ENCODE results near the gene PPP1R11. TPM values are rescaled to one million over a fixed set of nuclear protein-coding genes. Genes with fewer than 3 reads are reported as not detected.

Gene PPP1R11
- total and polyA plus RNA-seq, 9 of the 15 experiments (the other 6 are each of a cell fraction or from before 2014, with no cell fraction given), result 17.8 to 94.8 (median 44.6) TPM

DNA sequence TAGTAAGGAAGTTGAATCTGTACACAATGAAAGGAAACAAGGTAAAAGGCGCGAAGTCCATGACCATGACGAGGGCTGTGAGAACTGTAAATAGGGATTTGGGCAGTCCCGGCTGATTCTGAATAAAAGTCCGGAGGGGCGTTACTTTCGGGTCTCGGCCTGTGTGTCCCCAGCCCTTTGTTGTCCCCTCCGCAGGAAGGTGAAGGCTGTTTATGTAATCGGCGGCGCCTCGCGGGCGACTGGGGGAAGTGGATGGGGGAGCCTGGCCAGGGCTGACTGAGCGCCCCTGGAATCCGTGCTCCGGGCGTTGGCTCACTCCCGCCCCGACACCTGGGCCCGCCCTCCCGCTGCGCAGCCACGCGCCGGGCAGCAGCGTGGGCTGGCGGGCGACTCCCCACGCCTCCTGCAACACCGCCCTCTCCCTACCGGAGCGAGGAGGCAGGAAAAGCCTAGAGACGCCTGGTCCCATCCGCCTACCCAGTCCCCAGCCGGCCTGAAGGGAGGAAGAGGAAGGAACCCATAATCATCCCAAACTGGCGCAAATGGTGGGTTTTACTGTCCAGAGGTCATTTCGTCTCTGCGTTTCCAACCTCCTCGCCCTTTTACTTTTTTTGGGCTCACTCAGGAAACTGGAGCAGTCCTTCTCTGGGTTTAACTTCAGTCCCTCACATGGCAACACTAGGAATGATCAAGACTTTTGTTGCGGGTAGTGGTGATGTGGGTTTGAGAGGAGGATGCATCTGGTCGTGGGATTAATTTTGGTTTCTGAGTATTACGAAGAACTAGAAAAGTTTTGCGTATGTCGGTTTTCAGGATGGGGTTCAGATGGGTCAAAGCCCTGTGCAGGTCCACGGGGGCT is 33.8 kb downstream of the PPP1R11 start (continued):
- TF ChIP-seq STAG1 (CRISPR knock-in tag; IDR thresholded peaks at IDR 0.05; ENCODE audit: borderline replicate concordance) (no peak), MEF2A (IDR thresholded peaks at IDR 0.05; ENCODE audit: control insufficient read depth, low read depth, low read length) (no peak), RBBP5 (IDR thresholded peaks at IDR 0.05; ENCODE audit: borderline replicate concordance, insufficient read depth, low read length, poor library complexity, severe bottlenecking) (no peak), COPS2 (conservative IDR thresholded peaks at IDR 0.05) (no peak), WHSC1 (IDR thresholded peaks at IDR 0.05; ENCODE audit: low read length) (no peak), SRSF7 (optimal IDR thresholded peaks at IDR 0.05; ENCODE audit: low read depth, low read length) (no peak), EGR1 (conservative IDR thresholded peaks at IDR 0.05) (peak; percentile 33; the same call in 1 of the 2 replicates), EP300 (IDR thresholded peaks at IDR 0.05; ENCODE audit: low read length) (no peak), BRD9 (IDR thresholded peaks at IDR 0.05; ENCODE audit: low read depth, partially characterized antibody) (no peak), CXXC5 (CRISPR knock-in tag; IDR thresholded peaks at IDR 0.05) (no peak)
- TF ChIP-seq, protein P1, sequence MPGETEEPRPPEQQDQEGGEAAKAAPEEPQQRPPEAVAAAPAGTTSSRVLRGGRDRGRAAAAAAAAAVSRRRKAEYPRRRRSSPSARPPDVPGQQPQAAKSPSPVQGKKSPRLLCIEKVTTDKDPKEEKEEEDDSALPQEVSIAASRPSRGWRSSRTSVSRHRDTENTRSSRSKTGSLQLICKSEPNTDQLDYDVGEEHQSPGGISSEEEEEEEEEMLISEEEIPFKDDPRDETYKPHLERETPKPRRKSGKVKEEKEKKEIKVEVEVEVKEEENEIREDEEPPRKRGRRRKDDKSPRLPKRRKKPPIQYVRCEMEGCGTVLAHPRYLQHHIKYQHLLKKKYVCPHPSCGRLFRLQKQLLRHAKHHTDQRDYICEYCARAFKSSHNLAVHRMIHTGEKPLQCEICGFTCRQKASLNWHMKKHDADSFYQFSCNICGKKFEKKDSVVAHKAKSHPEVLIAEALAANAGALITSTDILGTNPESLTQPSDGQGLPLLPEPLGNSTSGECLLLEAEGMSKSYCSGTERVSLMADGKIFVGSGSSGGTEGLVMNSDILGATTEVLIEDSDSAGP (CRISPR knock-in tag; IDR thresholded peaks at IDR 0.05), result no peak
